ENCODE data around the gene NAA20. TPM values are rescaled to one million over a fixed set of nuclear protein-coding genes. Genes with fewer than 3 reads are reported as not detected.
"Not testable (repeated sequence)": the region's sequence is repeated elsewhere in the genome, so short reads cannot be mapped to it uniquely, and the experiment has no call there.

Gene NAA20
- total RNA-seq, 1 experiment from 2014 or later = 71.7 TPM

- H3K36me3 ChIP-seq = peaks cover 71% of the 10 kb centered on the region
- no peak overlapping the region for H3K27ac ChIP-seq
Measured at GRCh38 chr20:19996222-19996621, 20.9 kb upstream of the NAA20 start.

GRCh38 chr20:19996917-19997316 lies 20.2 kb upstream of the NAA20 start:
- no peak overlapping the region for H3K4me3 ChIP-seq
- DNase-seq (ENCODE audit: low read depth in 1 of 2, low spot score in 2 of 2) = no peak

More at GRCh38 chr20:19996222-19996621, 20.9 kb upstream of the NAA20 start:
- no peak for DNase-seq (ENCODE audit: low read depth in 1 of 2, low spot score in 2 of 2)
- Histone ChIP-seq H3K4me1 (replicated peaks) (peaks cover 42% of the 10 kb centered on the region), H3K27me3 (replicated peaks) (no peaks in the 10 kb centered on the region), H3K4me3 (no peak overlapping the region), H3K9me3 (replicated peaks) (no peaks in the 10 kb centered on the region)

GRCh38 chr20:19998990-19999705 lies 18.0 kb upstream of the NAA20 start:
- peaks cover 14% of the 10 kb centered on the region for H3K4me1 ChIP-seq (replicated peaks)
- H3K9me3 ChIP-seq (replicated peaks) = no peaks in the 10 kb centered on the region
- peaks cover 74% of the 10 kb centered on the region for H3K36me3 ChIP-seq
- DNase-seq (ENCODE audit: low read depth in 1 of 2, low spot score in 2 of 2) = no peak
- H3K27me3 ChIP-seq (replicated peaks) = no peaks in the 10 kb centered on the region
- no peak overlapping the region for H3K4me3 ChIP-seq
- H3K27ac ChIP-seq = no peak overlapping the region

More at GRCh38 chr20:19996917-19997316, 20.2 kb upstream of the NAA20 start:
- Histone ChIP-seq H3K36me3 (peaks cover 73% of the 10 kb centered on the region), H3K4me1 (replicated peaks) (peaks cover 35% of the 10 kb centered on the region), H3K27ac (no peak overlapping the region), H3K27me3 (replicated peaks) (no peaks in the 10 kb centered on the region), H3K9me3 (replicated peaks) (no peaks in the 10 kb centered on the region)

GRCh38 chr20:20000211-20000968 lies 16.8 kb upstream of the NAA20 start:
- Histone ChIP-seq H3K9me3 (replicated peaks) (no peaks in the 10 kb centered on the region), H3K4me1 (replicated peaks) (peaks cover 2% of the 10 kb centered on the region), H3K27ac (no peak overlapping the region), H3K27me3 (replicated peaks) (no peaks in the 10 kb centered on the region), H3K36me3 (peaks cover 71% of the 10 kb centered on the region), H3K4me3 (no peak overlapping the region)
- no peak for DNase-seq (ENCODE audit: low read depth in 1 of 2, low spot score in 2 of 2)

- no peak for DNase-seq (ENCODE audit: low read depth in 1 of 2, low spot score in 2 of 2)
- peaks cover 53% of the 10 kb centered on the region for H3K36me3 ChIP-seq
- no peaks in the 10 kb centered on the region for H3K9me3 ChIP-seq (replicated peaks)
- no peaks in the 10 kb centered on the region for H3K27me3 ChIP-seq (replicated peaks)
- no peaks in the 10 kb centered on the region for H3K4me1 ChIP-seq (replicated peaks)
- H3K27ac ChIP-seq = no peak overlapping the region
- H3K4me3 ChIP-seq = no peak overlapping the region
Measured at GRCh38 chr20:20002101-20002998, 14.8 kb upstream of the NAA20 start.

GRCh38 chr20:20003031-20003954 lies 13.9 kb upstream of the NAA20 start:
- H3K4me3 ChIP-seq = no peak overlapping the region
- no peak overlapping the region for H3K27ac ChIP-seq
- no peak for DNase-seq (ENCODE audit: low read depth in 1 of 2, low spot score in 2 of 2)

GRCh38 chr20:20003955-20004322 lies 13.2 kb upstream of the NAA20 start:
- DNase-seq (ENCODE audit: low read depth in 1 of 2, low spot score in 2 of 2); H3K27me3 ChIP-seq (replicated peaks); H3K27ac ChIP-seq; H3K4me1 ChIP-seq (replicated peaks); H3K9me3 ChIP-seq (replicated peaks); H3K4me3 ChIP-seq: not testable (repeated sequence)
- H3K36me3 ChIP-seq = peaks cover 37% of the 10 kb centered on the region

More at GRCh38 chr20:20003031-20003954, 13.9 kb upstream of the NAA20 start:
- Histone ChIP-seq H3K36me3 (peaks cover 44% of the 10 kb centered on the region), H3K27me3 (replicated peaks) (no peaks in the 10 kb centered on the region), H3K4me1 (replicated peaks) (no peaks in the 10 kb centered on the region), H3K9me3 (replicated peaks) (no peaks in the 10 kb centered on the region)

GRCh38 chr20:20005342-20005741 lies 11.8 kb upstream of the NAA20 start:
- H3K27me3 ChIP-seq (replicated peaks) = no peaks in the 10 kb centered on the region

GRCh38 chr20:20009784-20010253 lies 7.3 kb upstream of the NAA20 start:
- DNase-seq (ENCODE audit: low read depth in 1 of 2, low spot score in 2 of 2) = no peak
- H3K27ac ChIP-seq = no peak overlapping the region
- peaks cover 14% of the 10 kb centered on the region for H3K4me1 ChIP-seq (replicated peaks)
- no peaks in the 10 kb centered on the region for H3K9me3 ChIP-seq (replicated peaks)
- no peaks in the 10 kb centered on the region for H3K36me3 ChIP-seq
- no peak overlapping the region for H3K4me3 ChIP-seq
- no peaks in the 10 kb centered on the region for H3K27me3 ChIP-seq (replicated peaks)

More at GRCh38 chr20:20005342-20005741, 11.8 kb upstream of the NAA20 start:
- H3K27ac ChIP-seq = no peak overlapping the region
- DNase-seq (ENCODE audit: low read depth in 1 of 2, low spot score in 2 of 2) = no peak
- H3K36me3 ChIP-seq = peaks cover 23% of the 10 kb centered on the region
- H3K4me3 ChIP-seq = no peak overlapping the region
- H3K4me1 ChIP-seq (replicated peaks) = no peaks in the 10 kb centered on the region
- H3K9me3 ChIP-seq (replicated peaks) = no peaks in the 10 kb centered on the region

- Histone ChIP-seq H3K27ac (no peak overlapping the region), H3K4me3 (no peak overlapping the region)
Measured at GRCh38 chr20:20010639-20011500, 6.3 kb upstream of the NAA20 start.

GRCh38 chr20:20012541-20012940 lies 4.6 kb upstream of the NAA20 start:
- Histone ChIP-seq H3K4me1 (replicated peaks) (peaks cover 17% of the 10 kb centered on the region), H3K27me3 (replicated peaks) (no peaks in the 10 kb centered on the region), H3K36me3 (no peaks in the 10 kb centered on the region), H3K9me3 (replicated peaks) (no peaks in the 10 kb centered on the region), H3K4me3 (no peak overlapping the region), H3K27ac (no peak overlapping the region)
- peak in 1 of 2 experiments; percentile 39 for DNase-seq (ENCODE audit: low read depth in 1 of 2, low spot score in 2 of 2)

More at GRCh38 chr20:20010639-20011500, 6.3 kb upstream of the NAA20 start:
- Histone ChIP-seq H3K9me3 (replicated peaks) (no peaks in the 10 kb centered on the region), H3K4me1 (replicated peaks) (peaks cover 14% of the 10 kb centered on the region), H3K36me3 (no peaks in the 10 kb centered on the region), H3K27me3 (replicated peaks) (no peaks in the 10 kb centered on the region)
- peak in 1 of 2 experiments; percentile 62 for DNase-seq (ENCODE audit: low read depth in 1 of 2, low spot score in 2 of 2)

GRCh38 chr20:20014659-20015058 lies 2.5 kb upstream of the NAA20 start:
- H3K9me3 ChIP-seq (replicated peaks) = no peaks in the 10 kb centered on the region
- H3K27ac ChIP-seq = no peak overlapping the region
- no peak for DNase-seq (ENCODE audit: low read depth in 1 of 2, low spot score in 2 of 2)
- no peak overlapping the region for H3K4me3 ChIP-seq
- peaks cover 30% of the 10 kb centered on the region for H3K4me1 ChIP-seq (replicated peaks)
- peaks cover 13% of the 10 kb centered on the region for H3K36me3 ChIP-seq
- H3K27me3 ChIP-seq (replicated peaks) = no peaks in the 10 kb centered on the region
